Gastroesophageal sphincter (tissue), 3 donors: Measurements from ENCODE around the gene ETNPPL.

Experiments used
- CTCF ChIP-seq, 4 experiments: fragments of 200-600 bp in 2 of 4; fragments of 450-650 bp in 2 of 4; sonication (generic) in 1 of 4; IDR thresholded peaks; one replicate each; pipeline ENCODE4 v1.5.1; 2017 to 2019; ENCODE audit warnings: antibody characterized with exemption in 4 of 4, mild to moderate bottlenecking in 2 of 4, moderate library complexity in 2 of 4
- EP300 ChIP-seq: sonication (generic); formaldehyde crosslinking; IDR thresholded peaks from one replicate; pipeline ENCODE4 v1.6.1; 2017; ENCODE audit warnings: antibody characterized with exemption, mild to moderate bottlenecking
- POLR2A ChIP-seq, 2 donors: fragments of 450-650 bp; IDR thresholded peaks; one replicate each; pipeline ENCODE4 v1.6.1; 2017; ENCODE audit warnings: antibody characterized with exemption in 2 of 2, mild to moderate bottlenecking in 2 of 2, moderate library complexity in 1 of 2
- POLR2AphosphoS5 ChIP-seq: sonication (generic); formaldehyde crosslinking; IDR thresholded peaks from one replicate; pipeline ENCODE4 v1.6.1; 2017; ENCODE audit warnings: antibody characterized with exemption

- TF ChIP-seq CTCF (IDR thresholded peaks at IDR 0.05) (no peak), POLR2A (IDR thresholded peaks at IDR 0.05) (no peak), EP300 (no peak), POLR2AphosphoS5 (no peak)
These were observed 3.2 kb upstream of the ETNPPL start for GRCh38 chr4:108766058-108766457.
